ENCODE data around the gene USP51.
"Not testable (repeated sequence)": the region's sequence is repeated elsewhere in the genome, so short reads cannot be mapped to it uniquely, and the experiment has no call there.

Gene USP51

GRCh38 chrX:55480390-55481062 lies 9.1 kb downstream of the USP51 start:
- no peak for TF ChIP-seq CTCF (IDR thresholded peaks at IDR 0.05; ENCODE audit: extremely low read depth, missing control alignments)

GRCh38 chrX:55479956-55480355 lies 9.7 kb downstream of the USP51 start:
- DNase-seq (ENCODE audit: low spot score): not testable (repeated sequence)

More at GRCh38 chrX:55480390-55481062, 9.1 kb downstream of the USP51 start:
- no peak for DNase-seq (ENCODE audit: low spot score)

DNA sequence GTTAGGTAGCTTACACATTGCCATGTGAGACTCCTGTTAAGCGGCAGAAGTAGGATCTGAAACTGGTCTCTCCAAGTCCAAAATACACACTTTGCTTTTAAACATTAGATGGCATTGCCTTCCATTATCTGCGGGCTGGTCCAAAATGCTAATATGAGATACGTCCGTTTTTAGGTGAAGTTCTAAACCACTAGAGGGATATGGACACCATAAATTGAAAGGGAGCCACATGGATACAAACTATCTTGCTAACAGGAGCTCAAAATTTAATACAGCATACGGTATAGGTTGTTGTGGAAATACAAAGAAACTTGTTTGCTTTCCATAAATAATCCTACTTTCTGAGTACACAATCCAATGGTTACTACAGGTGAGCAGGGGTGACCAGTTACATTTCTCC lies 23.9 kb downstream of the USP51 start:
- DNase-seq (ENCODE audit: low spot score): not testable (repeated sequence)

DNA sequence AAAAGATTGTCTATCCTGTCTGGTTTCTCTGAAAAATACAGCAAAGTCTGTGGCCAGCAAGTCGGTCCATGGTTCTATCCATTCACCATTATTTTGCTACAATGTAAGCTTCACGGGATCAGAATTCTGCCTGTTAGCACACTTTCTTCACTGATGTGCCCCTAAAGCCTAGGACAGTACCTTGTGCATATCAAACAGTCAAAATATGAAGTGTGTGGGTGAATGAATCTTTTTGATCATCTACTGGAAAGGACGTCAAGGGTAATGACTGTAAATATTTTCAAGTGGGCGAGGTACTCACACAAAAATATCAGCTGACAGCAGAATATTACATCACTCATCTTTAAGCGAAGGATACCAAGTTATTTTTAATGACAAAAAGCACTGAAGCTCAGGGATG lies 24.5 kb downstream of the USP51 start:
- DNase-seq (ENCODE audit: low spot score): not testable (repeated sequence)

- DNase-seq (ENCODE audit: low spot score): not testable (repeated sequence)
Measured at GRCh38 chrX:55464050-55464449, 25.6 kb downstream of the USP51 start.

GRCh38 chrX:55459926-55460325 lies 29.7 kb downstream of the USP51 start:
- not testable (repeated sequence) for DNase-seq (ENCODE audit: low spot score)

DNA sequence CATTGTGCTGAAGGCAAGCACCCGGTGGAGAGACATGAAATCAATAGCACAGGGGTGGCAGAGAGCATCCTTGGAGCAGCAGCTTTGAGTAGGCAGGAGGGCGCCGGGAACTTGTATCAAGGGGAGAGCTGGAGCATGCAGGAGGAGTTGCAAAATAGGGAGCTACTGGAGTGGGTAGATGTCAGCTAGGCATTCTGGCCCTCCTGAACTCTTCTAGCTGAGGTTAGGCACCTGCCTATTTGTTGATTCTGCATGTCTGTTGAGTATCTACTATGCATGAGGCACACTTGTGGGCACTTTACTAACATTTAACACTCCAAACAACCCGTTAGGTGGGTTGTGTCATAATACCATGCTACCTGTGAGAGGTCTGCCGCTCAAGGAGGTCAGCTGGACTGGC lies 30.2 kb downstream of the USP51 start:
- DNase-seq (ENCODE audit: low spot score): not testable (repeated sequence)

DNA sequence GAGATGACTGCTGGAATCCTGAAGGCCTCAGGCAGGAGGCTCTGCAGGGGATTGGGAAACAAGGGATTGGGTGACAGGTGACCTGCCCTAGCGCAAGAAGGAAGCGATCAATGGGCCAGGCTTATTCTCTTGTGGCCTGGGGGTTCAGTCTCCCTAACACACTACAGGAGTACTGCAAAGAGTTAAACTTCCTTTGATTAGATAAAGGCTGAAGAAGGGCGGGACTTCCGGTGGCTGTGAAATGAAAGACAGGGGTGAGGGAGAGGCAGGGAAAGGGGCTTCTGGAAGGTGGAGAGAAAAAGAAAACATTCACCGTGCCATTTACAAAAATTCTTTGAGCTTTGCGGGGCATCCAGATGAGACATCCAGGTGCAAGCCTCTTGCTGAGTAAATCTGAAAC lies 33.9 kb downstream of the USP51 start:
- DNase-seq (ENCODE audit: low spot score): not testable (repeated sequence)

GRCh38 chrX:55452833-55453124 lies 36.9 kb downstream of the USP51 start:
- no peak for DNase-seq (ENCODE audit: low spot score)
- no peak for TF ChIP-seq CTCF (IDR thresholded peaks at IDR 0.05; ENCODE audit: extremely low read depth, missing control alignments)

- peak; percentile 76 for DNase-seq (ENCODE audit: low spot score)
- no peak for TF ChIP-seq CTCF (IDR thresholded peaks at IDR 0.05; ENCODE audit: extremely low read depth, missing control alignments)
Measured at GRCh38 chrX:55451990-55452832, 37.4 kb downstream of the USP51 start, which contains the start of gene MAGEH1. MAGEH1 (plus strand) TSS chrX:55452127; CDS start chrX:55452375, 248 bp downstream.

GRCh38 chrX:55451626-55451989 lies 38.0 kb downstream of the USP51 start:
- DNase-seq (ENCODE audit: low spot score): no peak
- TF ChIP-seq CTCF (IDR thresholded peaks at IDR 0.05; ENCODE audit: extremely low read depth, missing control alignments): no peak

Data from GM20000 (cell line).